ENCODE measurements around the gene GPLD1. TPM values are rescaled to one million over a fixed set of nuclear protein-coding genes. Genes with fewer than 3 reads are reported as not detected.

The GPLD1 gene
- total RNA-seq, 1 experiment from 2014 or later = not detected

DNA sequence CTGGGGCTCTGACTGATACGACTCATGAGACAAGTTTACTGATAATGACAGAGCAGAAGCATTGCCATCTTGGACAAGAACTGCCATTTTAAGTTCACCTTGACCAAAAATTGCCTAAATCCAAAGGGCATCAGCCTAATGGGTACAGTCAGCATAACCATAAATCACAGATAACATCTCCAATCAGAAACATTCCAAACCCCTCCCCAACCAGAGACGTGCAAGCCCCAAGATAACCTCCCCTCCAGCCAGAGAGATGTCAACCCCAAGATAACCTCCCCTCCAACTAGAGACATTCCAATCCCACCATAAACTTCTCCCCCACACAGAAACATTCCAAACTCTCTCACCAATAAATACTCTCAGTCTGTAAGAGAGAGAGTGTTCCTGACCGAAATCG, 10.5 kb downstream of the GPLD1 start:
- Histone ChIP-seq H3K27me3 (no peaks in the 10 kb centered on the region), H3K36me3 (no peaks in the 10 kb centered on the region), H3K4me3 (no peak overlapping the region), H3K9me3 (no peaks in the 10 kb centered on the region)
- DNase-seq = no peak

DNA sequence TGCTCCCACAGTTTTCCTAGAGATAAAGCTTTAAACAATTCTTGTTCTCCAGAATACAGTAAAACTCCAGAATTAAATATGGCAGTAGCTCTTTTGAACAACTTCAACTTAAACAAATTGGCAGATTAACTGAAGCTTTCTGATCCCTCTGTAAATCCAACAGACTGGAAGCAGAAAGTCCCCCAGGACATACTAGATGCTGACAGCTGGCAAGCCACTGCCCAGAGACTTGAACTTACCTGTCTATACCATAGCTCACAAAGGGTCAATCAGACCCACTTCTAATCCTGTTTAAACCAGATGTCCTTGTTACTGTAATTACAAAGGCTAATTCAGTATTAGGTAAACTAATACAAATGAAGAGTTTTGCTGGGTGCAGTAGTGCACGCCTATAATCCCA, 12.3 kb downstream of the GPLD1 start:
- Histone ChIP-seq H3K27me3 (no peaks in the 10 kb centered on the region), H3K4me3 (no peak overlapping the region), H3K9me3 (no peaks in the 10 kb centered on the region), H3K36me3 (no peaks in the 10 kb centered on the region)
- DNase-seq = no peak

DNA sequence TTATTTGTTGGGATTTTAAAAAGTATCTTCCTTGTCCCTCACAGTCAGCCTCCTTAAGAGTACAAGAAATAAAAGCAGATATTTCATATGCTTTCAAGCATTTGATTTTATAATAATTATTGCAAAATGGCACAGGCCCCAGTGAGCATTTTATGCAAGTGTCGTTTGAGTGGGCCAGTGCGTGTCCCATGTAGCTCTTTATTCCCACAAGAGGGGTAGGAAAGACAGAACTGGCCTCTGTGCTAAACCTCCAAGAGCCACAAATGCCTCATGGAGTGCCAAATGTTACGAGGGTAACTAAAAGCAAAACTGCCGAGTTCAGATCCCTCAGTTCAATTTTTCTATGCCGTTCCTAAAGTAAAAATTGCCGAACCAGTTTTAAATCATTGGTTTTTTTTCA, 12.7 kb downstream of the GPLD1 start:
- no peak overlapping the region for H3K4me3 ChIP-seq
- H3K27me3 ChIP-seq = no peaks in the 10 kb centered on the region
- DNase-seq = no peak
- no peaks in the 10 kb centered on the region for H3K9me3 ChIP-seq
- no peaks in the 10 kb centered on the region for H3K36me3 ChIP-seq

DNA sequence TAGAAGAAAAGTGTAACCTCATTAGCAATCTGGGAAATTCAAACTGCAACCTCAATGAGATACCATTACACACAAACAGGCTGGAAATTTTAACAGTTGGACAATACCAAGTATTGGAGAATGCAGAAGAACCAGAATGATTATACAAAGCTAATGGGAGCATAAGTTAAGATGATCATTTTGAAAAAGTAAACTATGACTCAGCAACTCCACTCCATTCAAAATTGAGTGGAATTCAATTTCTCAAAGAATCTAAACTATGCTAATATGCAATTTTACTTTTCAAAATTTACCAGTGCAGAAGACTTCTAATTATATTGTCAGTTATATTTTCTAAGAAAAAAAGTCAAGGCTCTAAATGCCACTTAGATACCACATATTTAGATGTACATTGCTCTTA, 17.2 kb downstream of the GPLD1 start:
- H3K9me3 ChIP-seq = no peaks in the 10 kb centered on the region
- DNase-seq = no peak
- H3K27me3 ChIP-seq = no peaks in the 10 kb centered on the region
- H3K36me3 ChIP-seq = no peaks in the 10 kb centered on the region
- no peak overlapping the region for H3K4me3 ChIP-seq

DNA sequence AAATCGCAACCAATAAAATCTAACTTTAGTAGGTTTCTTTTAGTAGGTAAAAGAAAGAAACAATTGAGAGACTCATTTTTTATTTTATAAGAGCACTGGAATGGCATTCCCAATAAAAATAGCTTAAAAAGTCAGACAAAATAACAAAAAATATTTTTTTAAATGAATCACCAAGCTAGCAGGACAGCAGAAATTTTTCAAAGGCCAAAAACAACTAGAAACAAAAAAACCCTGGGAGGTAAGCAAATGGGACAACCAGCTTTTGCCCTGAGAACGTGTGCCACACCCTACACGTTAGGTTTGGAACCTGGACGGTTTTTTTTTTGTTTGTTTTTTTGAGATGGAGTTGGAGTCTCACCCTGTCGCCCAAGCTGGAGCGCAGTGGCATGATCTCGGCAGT, 19.6 kb downstream of the GPLD1 start:
- Histone ChIP-seq H3K9me3 (no peaks in the 10 kb centered on the region), H3K27me3 (no peaks in the 10 kb centered on the region), H3K4me3 (no peak overlapping the region), H3K36me3 (no peaks in the 10 kb centered on the region)
- no peak for DNase-seq

DNA sequence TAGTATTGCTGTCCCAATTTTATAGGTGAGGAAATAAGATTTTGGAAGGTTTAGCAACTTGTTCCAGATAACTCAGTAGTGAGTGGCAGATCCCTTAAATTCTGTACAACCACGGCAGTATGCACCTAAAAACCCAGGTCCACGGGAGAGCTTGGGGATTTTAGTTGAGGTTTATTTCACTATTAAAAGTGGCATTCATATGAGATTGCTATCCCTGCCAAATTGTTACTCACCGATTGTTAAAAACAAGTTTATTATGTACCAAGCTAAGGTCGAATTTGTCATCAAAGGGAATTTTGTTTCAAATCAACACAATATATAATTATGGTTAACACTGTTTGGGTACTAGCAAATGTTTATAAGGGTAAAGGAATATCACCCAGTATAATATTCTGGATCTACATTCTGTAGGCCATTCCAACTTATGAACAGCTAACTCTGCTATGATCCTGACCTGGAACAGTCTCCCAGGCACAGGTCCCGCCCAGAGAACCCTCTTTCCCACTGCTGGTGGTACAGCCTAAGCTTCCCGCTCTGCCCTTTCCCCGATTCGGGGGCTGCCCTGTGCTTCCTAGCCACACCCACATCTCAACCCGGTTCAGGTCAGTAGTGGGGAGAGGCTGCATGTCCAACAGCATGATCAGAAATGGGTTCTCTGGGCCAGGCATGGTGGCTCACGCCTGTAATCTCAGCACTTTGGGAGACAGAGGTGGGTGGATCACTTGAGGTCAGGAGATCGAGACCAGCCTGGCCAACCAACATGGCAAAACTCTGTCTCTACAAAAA, 24.9 kb downstream of the GPLD1 start:
- H3K9me3 ChIP-seq = no peaks in the 10 kb centered on the region
- no peak overlapping the region for H3K4me3 ChIP-seq
- no peaks in the 10 kb centered on the region for H3K27me3 ChIP-seq
- no peaks in the 10 kb centered on the region for H3K36me3 ChIP-seq
- no peak for DNase-seq

DNA sequence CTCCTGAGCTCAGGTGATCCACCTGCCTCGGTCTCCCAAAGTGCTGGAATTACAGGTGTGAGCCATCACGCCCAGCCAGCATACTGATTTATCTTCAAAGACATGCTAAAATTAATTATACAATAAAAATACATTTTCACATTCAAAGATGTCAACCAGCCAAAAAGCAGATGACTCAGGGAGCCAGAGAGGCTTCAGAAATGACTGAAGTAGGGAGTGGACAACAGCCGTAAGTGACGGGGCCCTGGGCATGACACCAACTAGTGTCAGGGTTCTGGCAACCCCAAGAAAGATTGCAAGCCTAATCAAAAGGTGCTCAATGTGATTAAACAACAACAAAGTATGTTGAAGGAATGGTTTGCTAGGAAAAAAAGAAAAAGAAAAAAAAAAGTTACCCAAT, 28.4 kb downstream of the GPLD1 start:
- no peak overlapping the region for H3K4me3 ChIP-seq
- peak; percentile 2 for DNase-seq
- H3K27me3 ChIP-seq = no peaks in the 10 kb centered on the region
- no peaks in the 10 kb centered on the region for H3K36me3 ChIP-seq
- no peaks in the 10 kb centered on the region for H3K9me3 ChIP-seq

DNA sequence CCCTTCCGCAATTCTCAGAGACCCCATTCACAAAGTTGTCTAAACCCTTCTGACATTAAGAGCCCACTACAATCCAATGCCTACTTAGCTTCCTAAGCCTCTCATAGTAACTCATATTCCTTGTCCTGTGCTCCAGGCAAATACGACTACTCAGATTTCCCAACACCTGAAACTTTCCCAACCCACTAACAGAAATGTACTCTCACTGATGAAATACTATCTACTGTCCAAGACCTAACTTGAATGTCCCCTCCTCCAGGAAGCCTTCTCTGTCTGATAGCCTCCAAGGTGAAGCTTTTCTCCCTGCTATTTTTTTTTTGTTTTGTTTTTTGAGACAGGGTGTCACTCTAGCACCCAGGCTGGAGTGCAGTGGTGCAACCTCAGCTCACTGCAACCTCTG, 30.4 kb downstream of the GPLD1 start:
- Histone ChIP-seq H3K9me3 (no peaks in the 10 kb centered on the region), H3K27me3 (no peaks in the 10 kb centered on the region), H3K4me3 (no peak overlapping the region), H3K36me3 (no peaks in the 10 kb centered on the region)
- DNase-seq = no peak

DNA sequence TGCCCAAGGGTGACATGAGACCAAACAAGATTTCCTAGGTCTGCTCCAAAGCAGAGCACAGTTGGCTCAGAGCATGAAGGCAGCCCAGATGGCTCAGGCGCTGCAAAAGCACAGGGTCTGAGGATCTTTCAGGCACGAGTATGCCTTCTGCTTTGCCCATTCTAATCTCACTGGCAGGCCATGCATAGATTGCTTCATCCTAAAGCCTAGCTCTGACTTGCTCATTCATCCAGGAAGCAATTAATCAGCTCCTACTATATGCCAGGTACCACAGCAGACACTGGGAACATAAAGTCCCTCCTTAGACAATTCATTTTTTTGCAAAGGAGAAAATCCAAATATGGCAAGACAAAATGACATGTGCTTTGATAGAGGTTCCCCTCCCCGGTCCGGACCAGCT, 31.2 kb downstream of the GPLD1 start:
- no peaks in the 10 kb centered on the region for H3K9me3 ChIP-seq
- peak; percentile 6 for DNase-seq
- H3K36me3 ChIP-seq = no peaks in the 10 kb centered on the region
- H3K4me3 ChIP-seq = no peak overlapping the region
- no peaks in the 10 kb centered on the region for H3K27me3 ChIP-seq

DNA sequence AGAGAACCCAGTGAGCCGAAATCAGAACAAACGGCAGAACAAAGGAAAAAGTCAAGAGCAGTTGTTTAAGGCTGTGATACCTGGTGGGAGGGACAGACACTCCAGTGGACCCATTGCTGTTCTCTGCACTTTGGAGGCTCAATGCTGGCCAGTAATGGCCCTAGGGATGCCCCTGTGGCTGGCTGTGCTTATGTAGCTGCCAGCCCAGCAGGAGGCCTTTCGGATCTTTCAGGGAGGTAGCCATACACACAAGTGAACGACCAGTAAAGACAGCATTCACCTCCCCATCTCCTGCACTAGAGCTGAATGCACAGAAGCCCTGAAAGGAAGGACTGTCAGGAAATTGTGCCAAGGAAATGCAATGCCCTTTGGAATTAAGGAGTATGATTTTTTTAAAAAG, 34.3 kb downstream of the GPLD1 start:
- DNase-seq = no peak
- H3K9me3 ChIP-seq = no peaks in the 10 kb centered on the region
- H3K27me3 ChIP-seq = no peaks in the 10 kb centered on the region
- H3K36me3 ChIP-seq = no peaks in the 10 kb centered on the region
- H3K4me3 ChIP-seq = no peak overlapping the region

DNA sequence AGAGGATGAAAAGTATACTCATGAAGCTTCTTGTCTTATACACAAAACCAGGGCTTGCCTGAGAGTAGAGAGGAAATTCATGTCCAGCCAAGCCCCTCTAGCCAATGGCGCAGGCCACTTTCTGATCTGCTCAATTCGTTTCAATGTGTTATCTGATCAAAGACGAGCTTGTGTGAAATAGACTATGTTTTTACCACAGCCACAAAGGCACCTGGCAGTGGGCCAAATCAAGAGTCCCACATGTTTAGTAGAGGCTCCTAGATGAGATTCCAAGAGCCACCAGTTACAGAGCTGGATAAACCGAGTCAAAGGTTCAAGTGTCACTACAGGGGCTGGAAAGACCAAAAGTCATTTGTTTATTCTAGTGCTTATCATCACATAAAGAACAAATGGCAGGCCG, 34.9 kb downstream of the GPLD1 start:
- Histone ChIP-seq H3K36me3 (no peaks in the 10 kb centered on the region), H3K27me3 (no peaks in the 10 kb centered on the region), H3K4me3 (no peak overlapping the region), H3K9me3 (no peaks in the 10 kb centered on the region)
- DNase-seq = no peak

DNA sequence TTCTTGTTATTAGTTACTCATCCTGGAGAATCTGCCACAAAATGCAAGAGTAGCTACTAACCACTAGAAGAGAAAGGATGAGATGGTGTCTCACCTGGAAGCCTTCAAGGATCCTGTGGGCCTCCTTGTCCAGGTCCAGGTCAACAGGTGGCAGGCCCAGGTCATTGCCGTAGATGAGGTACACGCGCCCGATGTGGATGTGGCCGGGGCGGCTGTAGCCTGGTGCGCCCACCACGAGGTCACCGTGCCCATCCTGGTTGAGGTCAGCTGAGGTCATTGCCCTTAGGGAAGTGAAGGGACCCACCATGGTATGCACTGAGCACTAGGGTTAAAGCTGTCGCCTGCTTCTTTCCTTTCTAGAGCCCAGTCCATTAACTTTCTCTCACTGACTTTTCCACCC, 35.5 kb downstream of the GPLD1 start:
- Histone ChIP-seq H3K9me3 (no peaks in the 10 kb centered on the region), H3K4me3 (no peak overlapping the region), H3K36me3 (no peaks in the 10 kb centered on the region), H3K27me3 (no peaks in the 10 kb centered on the region)
- no peak for DNase-seq

DNA sequence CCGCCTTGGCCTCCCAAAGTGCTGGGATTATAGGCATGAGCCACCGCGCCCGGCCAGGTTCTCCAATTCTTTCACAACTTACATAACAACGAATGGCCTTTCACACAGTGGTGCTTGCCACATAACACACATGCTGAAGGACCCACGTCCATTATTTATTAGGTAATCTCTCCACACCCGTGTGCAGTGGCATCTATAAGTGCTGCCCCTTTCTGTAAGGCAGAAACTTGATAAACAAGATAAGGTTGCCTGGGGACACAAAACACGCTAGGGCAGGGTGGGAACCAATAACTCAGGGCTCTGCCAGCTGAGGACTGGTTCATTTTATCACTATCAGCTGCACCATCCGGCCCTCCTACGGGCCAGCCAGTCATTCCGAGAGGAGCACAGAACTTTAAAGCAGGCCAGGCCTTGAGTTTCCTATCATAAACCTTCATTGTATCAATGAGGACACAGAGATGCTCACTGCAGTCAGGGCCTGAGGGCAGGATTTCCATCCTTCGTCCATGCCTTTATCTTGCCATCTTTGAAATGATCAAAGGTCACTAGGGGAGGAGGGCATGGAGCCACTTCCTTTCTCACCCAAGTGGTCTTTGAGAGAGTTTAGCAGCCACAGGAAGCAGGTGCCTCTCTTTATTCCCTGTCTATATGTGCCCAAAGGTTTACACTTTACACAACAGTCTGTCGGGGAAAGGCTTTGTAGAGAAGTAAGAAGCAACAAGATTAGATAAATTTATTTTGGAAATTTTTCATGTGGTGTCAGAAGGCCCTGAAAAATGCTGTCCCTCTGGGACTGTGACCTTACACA, 37.6 kb downstream of the GPLD1 start:
- H3K4me3 ChIP-seq = no peak overlapping the region
- no peak for DNase-seq
- no peaks in the 10 kb centered on the region for H3K27me3 ChIP-seq
- no peaks in the 10 kb centered on the region for H3K36me3 ChIP-seq
- no peaks in the 10 kb centered on the region for H3K9me3 ChIP-seq

DNA sequence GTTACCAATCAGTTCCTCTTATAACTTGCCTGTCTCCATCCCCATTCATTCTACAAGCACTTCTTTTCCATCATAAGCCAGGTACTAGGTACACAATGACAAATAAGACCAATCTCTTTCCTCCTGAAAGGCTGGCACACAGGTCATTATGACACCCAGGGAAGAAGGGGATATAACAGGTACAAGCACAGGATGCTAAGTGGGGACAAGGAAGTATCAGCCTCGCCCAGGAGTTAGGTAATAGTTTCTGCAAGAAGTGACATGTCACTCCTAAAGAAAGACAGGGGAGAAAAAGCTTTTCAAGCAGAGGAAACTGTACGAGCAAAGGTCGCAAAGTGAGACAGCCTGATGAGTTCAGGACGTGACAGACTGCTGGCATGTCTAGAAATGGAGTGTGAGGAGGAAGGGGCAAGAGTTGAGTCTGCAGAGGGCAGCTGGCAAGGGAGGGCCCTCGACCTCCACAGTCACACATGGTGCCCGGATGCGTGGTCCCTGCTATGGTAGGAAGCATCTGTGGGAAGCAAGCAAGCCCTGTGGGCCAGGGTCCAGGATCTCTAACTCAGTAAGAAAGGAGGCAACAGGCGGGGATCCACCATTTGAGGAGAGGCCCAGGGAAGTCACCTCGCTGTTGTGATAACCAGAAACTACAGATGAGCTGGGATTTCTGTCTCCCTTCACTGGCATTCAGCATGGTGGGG, 40.4 kb downstream of the GPLD1 start:
- no peak overlapping the region for H3K4me3 ChIP-seq
- no peaks in the 10 kb centered on the region for H3K27me3 ChIP-seq
- H3K36me3 ChIP-seq = no peaks in the 10 kb centered on the region
- H3K9me3 ChIP-seq = no peaks in the 10 kb centered on the region
- no peak for DNase-seq

DNA sequence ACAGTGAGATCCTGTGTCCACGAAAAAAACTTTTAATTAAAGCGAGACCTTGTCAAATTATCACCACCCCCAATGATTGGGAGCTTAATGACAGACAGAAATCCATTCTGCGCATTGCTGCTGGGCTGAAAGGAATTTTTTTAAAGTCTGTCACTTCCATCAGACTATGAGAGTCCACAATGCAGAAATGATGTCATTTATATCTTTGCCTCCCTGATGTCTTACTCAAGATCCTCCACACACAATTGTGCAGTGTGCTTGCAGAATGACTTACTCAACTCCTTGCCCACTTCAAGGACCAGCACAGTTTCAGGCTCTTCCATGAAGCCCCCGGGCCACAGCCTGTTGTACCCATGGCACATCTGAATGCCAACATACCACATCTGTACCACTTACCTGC, 41.0 kb downstream of the GPLD1 start:
- Histone ChIP-seq H3K36me3 (no peaks in the 10 kb centered on the region), H3K4me3 (no peak overlapping the region), H3K9me3 (no peaks in the 10 kb centered on the region), H3K27me3 (no peaks in the 10 kb centered on the region)
- no peak for DNase-seq

DNA sequence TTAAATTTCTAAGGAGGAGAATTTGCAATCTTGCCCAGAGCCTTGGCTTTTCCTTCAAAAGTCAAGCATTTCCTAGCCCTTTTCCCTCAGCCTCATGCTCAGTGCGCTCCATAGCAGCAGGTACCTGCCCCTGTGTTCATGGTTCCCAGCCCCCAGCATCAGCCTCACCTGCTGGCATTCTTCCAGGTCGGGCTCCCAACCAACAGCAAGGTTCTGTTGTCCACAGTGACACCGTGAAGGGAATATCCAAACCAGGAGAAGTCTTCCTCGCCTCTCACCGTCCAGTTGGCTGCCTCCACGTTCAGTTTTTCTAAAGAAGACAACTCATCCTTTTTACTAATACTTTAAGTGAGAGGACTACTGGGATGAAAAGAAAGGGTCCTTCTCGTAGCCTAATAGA, 42.7 kb downstream of the GPLD1 start:
- no peak for DNase-seq
- Histone ChIP-seq H3K9me3 (no peaks in the 10 kb centered on the region), H3K4me3 (no peak overlapping the region), H3K36me3 (no peaks in the 10 kb centered on the region), H3K27me3 (no peaks in the 10 kb centered on the region)

DNA sequence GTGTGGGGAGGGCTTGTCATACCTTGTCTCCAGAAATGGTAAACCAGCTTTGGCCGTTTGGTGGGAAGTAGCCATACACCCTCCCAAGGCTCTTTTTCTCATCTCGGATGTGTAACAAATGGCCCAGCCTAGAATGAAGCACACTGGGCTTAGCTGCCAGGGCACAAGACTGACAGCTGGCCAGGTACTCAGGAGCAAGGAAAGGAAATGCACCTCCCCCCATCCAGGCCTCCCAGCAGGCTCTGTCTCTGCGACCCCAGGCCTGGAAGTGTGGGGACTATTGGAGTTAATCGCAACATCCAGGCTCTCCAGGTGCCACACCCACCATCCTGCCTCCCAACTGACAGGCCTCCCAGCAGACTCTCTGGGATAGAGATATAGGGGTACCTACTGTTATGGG, 43.7 kb downstream of the GPLD1 start:
- no peak for DNase-seq
- no peaks in the 10 kb centered on the region for H3K36me3 ChIP-seq
- no peak overlapping the region for H3K4me3 ChIP-seq
- no peaks in the 10 kb centered on the region for H3K27me3 ChIP-seq
- H3K9me3 ChIP-seq = no peaks in the 10 kb centered on the region

Measured in MG63 (cell line).